OCI-LY3 (cell line): Measurements from ENCODE around the gene CLDN24.

ENCODE experiments used
- EZH2phosphoT487 ChIP-seq: fragments of 200-600 bp; shearing (Covaris generic); IDR thresholded peaks from 2 replicates; pipeline ENCODE4 v1.6.1; 2018; ENCODE audit warnings: antibody characterized with exemption, mixed run types, low read depth
- TF ChIP-seq, protein P1 (sequence below): fragments of 200-600, 300-600 bp; sonication (generic); IDR thresholded peaks from 2 replicates; pipeline ENCODE4 v1.5.1; 2014; ENCODE audit warnings: antibody characterized with exemption, low read length, low read depth

GRCh38 chr4:183349673-183350072 lies 27.4 kb upstream of the CLDN24 start:
- TF ChIP-seq, protein P1, sequence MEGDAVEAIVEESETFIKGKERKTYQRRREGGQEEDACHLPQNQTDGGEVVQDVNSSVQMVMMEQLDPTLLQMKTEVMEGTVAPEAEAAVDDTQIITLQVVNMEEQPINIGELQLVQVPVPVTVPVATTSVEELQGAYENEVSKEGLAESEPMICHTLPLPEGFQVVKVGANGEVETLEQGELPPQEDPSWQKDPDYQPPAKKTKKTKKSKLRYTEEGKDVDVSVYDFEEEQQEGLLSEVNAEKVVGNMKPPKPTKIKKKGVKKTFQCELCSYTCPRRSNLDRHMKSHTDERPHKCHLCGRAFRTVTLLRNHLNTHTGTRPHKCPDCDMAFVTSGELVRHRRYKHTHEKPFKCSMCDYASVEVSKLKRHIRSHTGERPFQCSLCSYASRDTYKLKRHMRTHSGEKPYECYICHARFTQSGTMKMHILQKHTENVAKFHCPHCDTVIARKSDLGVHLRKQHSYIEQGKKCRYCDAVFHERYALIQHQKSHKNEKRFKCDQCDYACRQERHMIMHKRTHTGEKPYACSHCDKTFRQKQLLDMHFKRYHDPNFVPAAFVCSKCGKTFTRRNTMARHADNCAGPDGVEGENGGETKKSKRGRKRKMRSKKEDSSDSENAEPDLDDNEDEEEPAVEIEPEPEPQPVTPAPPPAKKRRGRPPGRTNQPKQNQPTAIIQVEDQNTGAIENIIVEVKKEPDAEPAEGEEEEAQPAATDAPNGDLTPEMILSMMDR = no peak
- no peak for TF ChIP-seq EZH2phosphoT487
